GDM1 (cell line): ENCODE measurements around the gene SLC12A7.
"Not testable (repeated sequence)": the region's sequence is repeated elsewhere in the genome, so short reads cannot be mapped to it uniquely, and the experiment has no call there.

Experiments
- DNase-seq: peaks from one replicate; lab custom pipeline; 2025; lab: John Stamatoyannopoulos, UW

Gene SLC12A7

GRCh38 chr5:1140818-1141189, 28.9 kb upstream of the SLC12A7 start:
- no peak for DNase-seq

GRCh38 chr5:1140171-1140817, 28.4 kb upstream of the SLC12A7 start:
- peak; percentile 40 for DNase-seq

- DNase-seq = no peak
Measured at GRCh38 chr5:1139331-1140170, 27.7 kb upstream of the SLC12A7 start.

- DNase-seq = no peak
Measured at GRCh38 chr5:1138445-1139245, 26.8 kb upstream of the SLC12A7 start.

GRCh38 chr5:1137567-1138444, 25.9 kb upstream of the SLC12A7 start:
- no peak for DNase-seq

GRCh38 chr5:1136814-1137213, 25.0 kb upstream of the SLC12A7 start:
- no peak for DNase-seq

- DNase-seq = no peak
Measured at GRCh38 chr5:1135696-1136525, 24.0 kb upstream of the SLC12A7 start.

- no peak for DNase-seq
Measured at GRCh38 chr5:1134478-1134877, 22.6 kb upstream of the SLC12A7 start.

- DNase-seq = no peak
Measured at GRCh38 chr5:1133510-1134201, 21.8 kb upstream of the SLC12A7 start.

- DNase-seq = no peak
Measured at GRCh38 chr5:1133108-1133507, 21.2 kb upstream of the SLC12A7 start.

- DNase-seq = no peak
Measured at GRCh38 chr5:1132570-1132969, 20.7 kb upstream of the SLC12A7 start.

- no peak for DNase-seq
Measured at GRCh38 chr5:1131726-1132125, 19.9 kb upstream of the SLC12A7 start.

- no peak for DNase-seq
Measured at GRCh38 chr5:1131191-1131621, 19.3 kb upstream of the SLC12A7 start.

- DNase-seq = no peak
Measured at GRCh38 chr5:1130218-1130946, 18.5 kb upstream of the SLC12A7 start.

- DNase-seq = no peak
Measured at GRCh38 chr5:1129711-1130055, 17.8 kb upstream of the SLC12A7 start.

- no peak for DNase-seq
Measured at GRCh38 chr5:1128977-1129710, 17.3 kb upstream of the SLC12A7 start.

- DNase-seq = no peak
Measured at GRCh38 chr5:1127959-1128785, 16.3 kb upstream of the SLC12A7 start.

- DNase-seq = not testable (repeated sequence)
Measured at GRCh38 chr5:1125695-1126094, 13.8 kb upstream of the SLC12A7 start.
